Measurements from ENCODE around the gene TPST1.
"Not testable (repeated sequence)": the region's sequence is repeated elsewhere in the genome, so short reads cannot be mapped to it uniquely, and the experiment has no call there.

TPST1 gene

GRCh38 chr7:66324985-66325384 is 119.9 kb downstream of the TPST1 start:
- not testable (repeated sequence) for FAIRE-seq; DNase-seq (ENCODE audit: low spot score)

DNA sequence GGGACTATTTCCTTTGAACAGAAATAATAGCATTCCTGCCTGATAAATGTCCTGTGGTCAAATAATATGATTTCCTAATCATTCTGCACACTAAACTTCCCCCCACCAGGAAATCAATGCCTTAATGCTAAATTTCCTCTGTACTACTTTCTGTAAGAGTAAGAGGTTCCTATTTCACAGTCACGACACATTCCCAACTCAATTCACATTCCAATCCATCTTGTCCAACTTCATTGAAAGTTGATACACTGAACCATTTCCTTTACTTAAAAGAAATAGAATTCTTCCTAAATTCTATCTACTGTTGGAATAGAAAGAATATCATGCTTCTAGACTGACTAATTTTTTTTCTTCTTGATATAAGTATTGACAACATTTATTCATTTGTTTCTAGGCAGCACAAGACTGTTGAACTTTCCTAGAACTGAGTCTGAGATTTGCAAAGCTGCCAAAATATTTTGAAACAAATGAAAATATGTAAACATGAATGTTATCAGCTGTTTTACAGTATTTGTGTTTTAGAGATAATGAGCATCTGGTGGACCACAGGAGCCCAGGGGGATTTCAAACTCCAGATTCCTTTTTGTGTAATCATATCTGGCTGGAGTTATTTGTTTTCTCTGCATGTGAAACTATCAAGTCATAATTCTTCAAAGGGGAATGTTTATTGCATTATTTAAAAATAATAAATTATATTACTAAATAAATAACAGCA is 121.5 kb downstream of the TPST1 start:
- DNase-seq (ENCODE audit: low spot score) (no peak), FAIRE-seq (no peak)

DNA sequence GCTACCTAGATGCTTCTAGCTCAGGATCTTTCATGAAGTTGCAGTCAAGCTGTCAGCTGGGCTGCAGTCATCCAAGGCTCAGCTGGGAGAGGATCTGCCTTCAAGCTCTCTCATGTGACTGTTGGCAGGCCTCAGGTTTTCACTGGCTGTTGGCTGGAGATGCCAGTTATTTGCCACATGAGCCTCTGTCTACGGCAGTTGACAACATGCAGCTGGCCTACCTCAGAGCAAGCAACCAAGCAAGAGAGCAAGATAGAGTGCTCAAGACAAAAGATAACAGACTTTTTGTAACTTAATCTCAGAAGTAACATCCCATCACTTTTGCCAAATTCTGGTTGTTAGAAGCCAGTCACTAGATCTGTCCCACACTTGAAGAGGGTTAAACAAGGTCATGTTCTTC is 125.8 kb downstream of the TPST1 start:
- DNase-seq (ENCODE audit: low spot score) (no peak), FAIRE-seq (no peak)

DNA sequence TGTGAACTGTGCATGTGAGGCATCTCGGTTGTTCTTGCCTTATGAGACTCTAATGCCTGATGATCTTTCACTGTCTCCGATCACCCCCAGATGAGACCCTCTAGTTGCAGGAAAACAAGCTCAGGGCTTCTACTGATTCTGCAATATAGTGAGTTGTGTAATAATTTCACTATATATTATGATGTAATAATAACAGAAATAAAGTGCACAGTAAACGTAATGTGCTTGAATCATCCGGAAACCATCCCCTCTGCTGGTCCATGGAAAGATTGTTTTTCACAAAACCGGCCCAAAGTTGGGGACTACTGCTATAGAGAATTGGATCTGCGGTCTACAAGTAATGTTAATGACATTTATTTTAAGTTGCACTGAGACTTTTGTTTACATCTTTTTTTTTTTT is 126.7 kb downstream of the TPST1 start:
- no peak for DNase-seq (ENCODE audit: low spot score)
- no peak for FAIRE-seq

DNA sequence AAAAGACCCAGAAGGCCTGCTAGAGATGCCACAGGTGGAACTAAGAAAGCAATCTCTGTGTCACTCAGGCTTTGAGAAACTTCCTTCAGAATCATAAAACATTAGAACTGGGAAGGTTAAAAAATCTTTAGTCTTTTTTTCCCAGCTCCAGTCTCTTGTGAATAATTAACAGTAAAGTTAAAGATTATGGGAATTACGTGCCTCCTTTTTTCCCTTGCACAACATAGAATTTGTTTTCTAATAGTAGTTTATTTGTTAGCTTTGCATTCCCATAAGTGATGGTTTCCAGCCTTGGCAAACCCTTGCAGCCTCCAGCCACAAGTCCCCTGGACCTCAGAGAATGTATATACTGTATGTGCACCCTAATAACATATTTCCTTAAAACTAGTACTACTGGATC is 128.3 kb downstream of the TPST1 start:
- FAIRE-seq (no peak), DNase-seq (ENCODE audit: low spot score) (no peak)

DNA sequence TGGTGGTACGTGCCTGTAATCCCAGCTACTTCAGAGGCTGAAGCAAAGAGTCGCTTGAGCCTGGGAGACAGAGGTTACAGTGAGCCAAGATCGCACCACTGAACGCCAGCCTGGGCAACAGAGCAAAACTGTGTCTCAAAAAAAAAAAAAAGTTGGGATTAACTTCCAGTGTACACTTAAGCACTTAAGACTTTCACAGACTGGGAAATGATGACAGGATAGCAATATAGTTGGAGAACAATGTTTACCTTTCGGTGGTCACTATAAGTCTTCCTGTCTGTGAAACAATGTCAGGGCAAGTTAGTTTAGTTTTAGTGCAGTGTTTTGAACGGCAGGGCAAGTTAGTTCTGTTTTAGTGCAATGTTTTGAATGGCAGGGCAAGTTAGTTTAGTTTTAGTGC is 130.2 kb downstream of the TPST1 start:
- DNase-seq (ENCODE audit: low spot score) (no peak), FAIRE-seq (no peak)

- FAIRE-seq = no peak
- no peak for DNase-seq (ENCODE audit: low spot score)
These were observed 131.6 kb downstream of the TPST1 start for GRCh38 chr7:66336760-66337159.

- FAIRE-seq (no peak), DNase-seq (ENCODE audit: low spot score) (no peak)
These were observed 134.0 kb downstream of the TPST1 start for GRCh38 chr7:66339141-66339540.

GRCh38 chr7:66344166-66344565 is 139.0 kb downstream of the TPST1 start:
- no peak for DNase-seq (ENCODE audit: low spot score)
- FAIRE-seq = no peak

- no peak for FAIRE-seq
- DNase-seq (ENCODE audit: low spot score) = no peak
These were observed 143.4 kb downstream of the TPST1 start for GRCh38 chr7:66348531-66348930.

- DNase-seq (ENCODE audit: low spot score) (no peak), FAIRE-seq (no peak)
These were observed 143.8 kb downstream of the TPST1 start for GRCh38 chr7:66348959-66349358.

DNA sequence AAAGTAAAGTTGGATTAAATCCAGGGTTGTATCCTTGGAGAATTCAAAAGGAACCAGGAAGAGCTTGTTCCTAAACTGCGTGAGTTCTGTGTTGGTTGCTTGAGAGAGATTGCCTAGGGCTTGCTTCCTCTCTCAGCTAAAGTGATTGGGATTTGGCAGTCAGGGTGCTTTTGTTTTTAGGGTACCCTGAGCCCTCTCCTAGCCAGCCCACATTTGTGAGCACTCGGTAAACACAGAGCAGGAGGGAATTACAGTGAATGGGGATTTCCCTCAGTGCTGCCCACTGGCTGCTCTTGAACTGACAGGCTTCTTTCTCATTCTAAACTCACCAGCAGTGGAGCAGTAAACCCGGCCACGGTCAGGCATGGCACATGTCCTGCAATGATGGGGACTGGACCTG is 146.9 kb downstream of the TPST1 start:
- FAIRE-seq = no peak
- DNase-seq (ENCODE audit: low spot score) = no peak

DNA sequence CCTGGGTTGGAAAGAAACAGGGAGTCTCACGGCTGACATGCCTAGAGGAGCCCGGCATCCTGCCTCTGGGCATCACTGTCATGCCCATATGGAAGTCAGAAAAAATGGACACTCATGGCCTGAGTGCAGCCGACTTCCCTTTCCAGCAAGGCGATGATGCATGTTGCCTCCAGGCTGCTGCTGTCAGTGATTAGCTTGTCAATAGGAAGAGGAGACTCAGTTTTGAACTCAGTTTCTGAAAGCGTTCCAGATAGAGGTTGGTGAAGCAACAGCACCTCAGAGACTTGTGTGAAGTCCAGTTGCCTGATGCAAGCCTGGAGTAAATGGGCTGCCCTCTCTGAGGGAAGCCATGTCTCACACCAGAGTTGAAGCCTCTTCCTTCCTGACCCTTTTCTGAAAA is 148.4 kb downstream of the TPST1 start:
- DNase-seq (ENCODE audit: low spot score) (no peak), FAIRE-seq (no peak)

- no peak for DNase-seq (ENCODE audit: low spot score)
- FAIRE-seq = no peak
These were observed 150.6 kb downstream of the TPST1 start for GRCh38 chr7:66355756-66356155.

GRCh38 chr7:66356277-66356721 is 151.2 kb downstream of the TPST1 start:
- FAIRE-seq (no peak), DNase-seq (ENCODE audit: low spot score) (peak; percentile 83)

DNA sequence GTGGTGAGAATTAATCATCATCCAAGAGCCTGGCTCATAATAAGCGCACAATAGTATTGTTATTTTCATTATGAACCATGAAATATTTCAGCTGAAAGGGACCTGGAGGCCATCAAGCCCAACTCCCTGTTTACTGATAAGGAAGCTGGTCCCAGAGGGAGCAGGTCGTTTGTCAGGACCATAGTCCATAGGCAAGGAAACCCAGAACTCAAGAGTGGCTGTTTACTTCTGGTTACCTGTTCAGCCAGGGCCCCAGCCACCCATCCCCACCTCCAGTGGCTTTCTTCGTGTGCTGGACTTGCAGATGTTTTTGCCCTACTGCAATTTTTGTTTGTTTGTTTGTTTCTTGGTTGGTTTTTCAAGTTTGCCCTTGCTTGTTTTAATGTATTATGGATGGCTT is 152.0 kb downstream of the TPST1 start:
- no peak for FAIRE-seq

DNA sequence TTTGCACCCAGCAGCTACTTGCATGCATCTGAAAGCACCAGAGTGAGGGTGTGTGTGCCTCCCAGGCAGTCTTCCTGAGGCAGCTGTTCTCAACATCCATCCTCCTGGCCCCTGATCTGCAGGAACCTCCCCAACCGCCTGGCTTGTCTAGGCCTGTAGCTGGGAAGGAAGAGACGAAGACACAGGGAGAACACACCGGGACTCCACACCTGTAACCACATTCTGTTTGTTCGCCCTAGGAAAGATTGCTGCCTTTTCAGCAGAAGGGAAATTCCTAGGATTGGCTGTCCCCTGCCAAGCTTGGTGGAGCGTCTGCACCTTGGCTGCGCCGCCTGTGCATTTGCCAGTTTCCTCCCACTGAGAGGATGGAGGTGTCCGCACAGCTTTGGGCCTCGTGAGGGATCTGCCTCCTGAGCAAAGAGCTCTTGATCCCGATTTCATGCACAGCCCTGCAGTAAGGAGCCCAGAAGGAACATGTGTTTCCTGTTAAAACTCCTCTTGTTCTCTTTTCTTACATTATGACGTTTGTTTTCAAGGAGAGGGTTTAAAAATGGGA is 154.6 kb downstream of the TPST1 start:
- FAIRE-seq (no peak), DNase-seq (ENCODE audit: low spot score) (no peak)

More for the DNA sequence above, 152.0 kb downstream of the TPST1 start:
- DNase-seq (ENCODE audit: low spot score) = no peak

DNA sequence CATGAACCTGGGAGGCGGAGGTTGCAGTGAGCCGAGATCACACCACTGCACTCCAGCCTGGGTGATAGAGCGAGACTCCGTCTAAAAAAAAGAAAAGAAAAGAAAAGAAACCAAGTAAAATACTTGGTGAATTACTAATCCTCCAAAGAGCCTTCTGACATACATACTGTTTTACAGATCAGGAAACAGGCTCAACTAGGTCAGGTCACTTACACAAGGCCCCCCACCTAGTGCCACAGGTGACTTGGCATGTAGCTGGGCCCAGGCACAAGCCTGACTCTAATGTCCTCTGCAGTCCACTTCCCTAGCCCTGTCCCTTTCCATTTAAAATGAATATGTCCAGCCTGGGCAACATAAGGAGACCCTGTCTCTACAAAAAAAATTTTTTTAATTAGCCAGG is 157.0 kb downstream of the TPST1 start:
- FAIRE-seq = no peak

GRCh38 chr7:66363635-66364034 is 158.5 kb downstream of the TPST1 start:
- no peak for FAIRE-seq
- DNase-seq (ENCODE audit: low spot score) = no peak

More for the DNA sequence above, 157.0 kb downstream of the TPST1 start:
- DNase-seq (ENCODE audit: low spot score) = no peak

- DNase-seq (ENCODE audit: low spot score); FAIRE-seq: not testable (repeated sequence)
These were observed 159.9 kb downstream of the TPST1 start for GRCh38 chr7:66365031-66365430.

GRCh38 chr7:66371096-66371824 is 166.1 kb downstream of the TPST1 start:
- DNase-seq (ENCODE audit: low spot score) = no peak
- no peak for FAIRE-seq

- DNase-seq (ENCODE audit: low spot score) = not testable (repeated sequence)
- FAIRE-seq = peak; percentile 90
These were observed 169.2 kb downstream of the TPST1 start for GRCh38 chr7:66374141-66374840.
